Measurements from ENCODE around the gene PAX3.

The PAX3 gene

DNA sequence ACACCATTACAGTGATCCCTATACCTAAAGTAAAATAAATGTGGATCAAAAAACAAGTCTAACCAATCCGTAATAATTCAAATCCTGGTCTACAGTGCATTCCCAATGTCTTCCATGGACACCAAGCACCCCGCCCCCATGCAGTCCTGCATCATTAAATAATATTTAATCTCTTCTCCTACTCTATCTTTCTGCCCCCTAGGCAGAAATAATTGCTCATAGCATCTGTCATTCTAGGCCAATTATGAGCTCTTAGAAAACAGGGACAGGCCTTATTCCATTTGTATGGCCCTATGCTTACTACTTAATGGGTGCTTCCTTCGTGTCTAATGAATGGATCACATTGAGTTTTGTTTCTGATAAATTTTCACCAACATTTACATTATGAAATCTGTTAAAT lies 66.4 kb downstream of the PAX3 start:
- DNase-seq (ENCODE audit: low read depth): no peak
- no peaks in the 10 kb centered on the region for H3K36me3 ChIP-seq (ENCODE audit: control insufficient read depth, insufficient read depth, low read length, severe bottlenecking)
- H3K27me3 ChIP-seq (replicated peaks; ENCODE audit: control insufficient read depth, insufficient read depth, low read length): no peaks in the 10 kb centered on the region
- H3K4me3 ChIP-seq (ENCODE audit: low read length): no peak overlapping the region
- H3K4me1 ChIP-seq (ENCODE audit: control insufficient read depth, insufficient read depth, low read length): no peaks in the 10 kb centered on the region
- H3K9ac ChIP-seq (ENCODE audit: low read length): no peak overlapping the region
- H3K9me3 ChIP-seq (ENCODE audit: control insufficient read depth, low read length): no peaks in the 10 kb centered on the region

DNA sequence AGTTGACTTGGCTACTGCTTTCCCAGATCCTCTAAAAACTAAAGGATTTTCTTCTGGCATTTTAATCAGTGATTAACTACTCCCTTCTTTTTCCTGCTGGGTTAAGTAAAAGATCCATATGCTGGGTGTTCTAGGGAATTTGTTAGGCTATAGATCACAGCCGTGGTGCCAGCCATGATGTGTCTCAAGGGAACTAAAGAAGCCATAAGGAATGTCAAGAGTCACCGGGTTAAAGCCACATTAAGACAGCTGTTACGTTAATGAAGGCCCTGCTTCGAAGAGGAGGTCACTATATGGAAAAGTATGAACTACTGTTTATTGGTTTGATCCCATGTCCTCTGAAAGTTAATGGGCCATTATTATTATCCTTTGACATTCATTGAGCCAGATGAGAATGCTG lies 70.7 kb downstream of the PAX3 start:
- DNase-seq (ENCODE audit: low read depth): no peak
- no peak overlapping the region for H3K4me3 ChIP-seq (ENCODE audit: low read length)
- no peaks in the 10 kb centered on the region for H3K27me3 ChIP-seq (replicated peaks; ENCODE audit: control insufficient read depth, insufficient read depth, low read length)

DNA sequence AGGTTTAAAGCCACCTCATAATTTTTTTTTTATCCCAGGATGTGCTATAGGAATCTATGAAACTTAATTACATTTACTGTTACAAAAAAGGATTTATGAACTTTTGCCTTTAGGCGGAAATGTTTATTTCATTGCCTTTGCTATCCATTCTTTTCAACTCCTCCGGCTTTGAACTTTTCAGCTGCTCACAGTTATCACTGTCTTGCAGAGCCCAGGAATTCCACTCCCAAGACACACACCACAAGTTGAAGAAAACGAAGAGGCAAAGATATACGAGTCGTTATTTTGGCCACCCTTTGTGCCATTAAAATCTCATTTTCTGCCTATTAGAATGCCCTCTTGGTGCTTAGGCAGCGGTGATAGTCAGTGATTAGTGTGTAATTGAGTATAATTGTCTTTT lies 80.0 kb downstream of the PAX3 start:
- H3K27me3 ChIP-seq (replicated peaks; ENCODE audit: control insufficient read depth, insufficient read depth, low read length): peaks cover 10% of the 10 kb centered on the region
- no peak overlapping the region for H3K4me3 ChIP-seq (ENCODE audit: low read length)
- H3K4me1 ChIP-seq (ENCODE audit: control insufficient read depth, insufficient read depth, low read length): peaks cover 5% of the 10 kb centered on the region
- DNase-seq (ENCODE audit: low read depth): no peak
- H3K36me3 ChIP-seq (ENCODE audit: control insufficient read depth, insufficient read depth, low read length, severe bottlenecking): no peaks in the 10 kb centered on the region
- H3K9ac ChIP-seq (ENCODE audit: low read length): no peak overlapping the region
- no peaks in the 10 kb centered on the region for H3K9me3 ChIP-seq (ENCODE audit: control insufficient read depth, low read length)

More for the DNA sequence above, 70.7 kb downstream of the PAX3 start:
- Histone ChIP-seq H3K36me3 (ENCODE audit: control insufficient read depth, insufficient read depth, low read length, severe bottlenecking) (no peaks in the 10 kb centered on the region), H3K9me3 (ENCODE audit: control insufficient read depth, low read length) (no peaks in the 10 kb centered on the region), H3K9ac (ENCODE audit: low read length) (no peak overlapping the region), H3K4me1 (ENCODE audit: control insufficient read depth, insufficient read depth, low read length) (no peaks in the 10 kb centered on the region)

DNA sequence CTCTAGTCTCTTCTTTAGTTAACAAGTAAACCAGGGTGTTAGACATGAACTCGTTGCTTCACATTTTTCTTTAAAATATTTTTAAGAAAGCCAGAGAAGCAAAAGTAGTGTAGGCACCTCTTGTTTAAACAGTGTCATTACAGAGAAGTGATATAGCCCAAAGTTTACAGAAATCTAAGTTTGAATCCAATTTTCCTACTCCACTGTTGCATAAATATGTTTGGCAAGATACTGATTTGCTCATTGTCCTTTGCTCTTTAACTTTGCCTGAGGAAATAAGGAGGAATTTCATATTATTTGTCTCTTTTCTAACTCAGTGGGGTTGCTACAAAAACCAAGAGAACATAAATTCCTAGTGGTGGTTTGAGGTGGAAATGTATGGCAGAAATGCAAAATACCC lies 81.1 kb downstream of the PAX3 start:
- H3K4me3 ChIP-seq (ENCODE audit: low read length): no peak overlapping the region
- H3K36me3 ChIP-seq (ENCODE audit: control insufficient read depth, insufficient read depth, low read length, severe bottlenecking): no peaks in the 10 kb centered on the region
- peaks cover 10% of the 10 kb centered on the region for H3K27me3 ChIP-seq (replicated peaks; ENCODE audit: control insufficient read depth, insufficient read depth, low read length)
- H3K9me3 ChIP-seq (ENCODE audit: control insufficient read depth, low read length): peaks cover 1% of the 10 kb centered on the region
- peak; percentile 46 for DNase-seq (ENCODE audit: low read depth)
- H3K4me1 ChIP-seq (ENCODE audit: control insufficient read depth, insufficient read depth, low read length): peaks cover 5% of the 10 kb centered on the region
- H3K9ac ChIP-seq (ENCODE audit: low read length): no peak overlapping the region

DNA sequence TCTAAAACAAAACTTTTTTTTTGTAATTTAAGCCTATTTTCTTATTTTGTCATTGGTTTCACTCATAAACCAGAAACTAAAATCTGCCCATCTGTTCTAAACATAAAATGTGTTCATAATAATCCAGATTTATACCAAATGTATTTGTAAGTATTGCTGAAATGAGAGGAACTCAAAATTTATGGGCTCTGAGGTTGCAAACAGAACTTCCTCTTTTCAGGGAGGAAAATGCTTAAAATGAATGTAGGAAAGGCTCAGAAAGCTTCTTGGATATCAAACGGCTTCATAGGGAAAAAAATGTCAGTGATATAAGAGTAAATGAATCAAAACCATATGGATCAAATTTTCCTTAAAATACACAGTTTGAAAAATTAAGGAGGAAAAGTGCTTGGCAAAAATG lies 83.9 kb downstream of the PAX3 start:
- H3K4me3 ChIP-seq (ENCODE audit: low read length): no peak overlapping the region
- peaks cover 6% of the 10 kb centered on the region for H3K27me3 ChIP-seq (replicated peaks; ENCODE audit: control insufficient read depth, insufficient read depth, low read length)
- no peak overlapping the region for H3K9ac ChIP-seq (ENCODE audit: low read length)
- no peaks in the 10 kb centered on the region for H3K36me3 ChIP-seq (ENCODE audit: control insufficient read depth, insufficient read depth, low read length, severe bottlenecking)
- no peak for DNase-seq (ENCODE audit: low read depth)
- peaks cover 3% of the 10 kb centered on the region for H3K9me3 ChIP-seq (ENCODE audit: control insufficient read depth, low read length)
- peaks cover 5% of the 10 kb centered on the region for H3K4me1 ChIP-seq (ENCODE audit: control insufficient read depth, insufficient read depth, low read length)

DNA sequence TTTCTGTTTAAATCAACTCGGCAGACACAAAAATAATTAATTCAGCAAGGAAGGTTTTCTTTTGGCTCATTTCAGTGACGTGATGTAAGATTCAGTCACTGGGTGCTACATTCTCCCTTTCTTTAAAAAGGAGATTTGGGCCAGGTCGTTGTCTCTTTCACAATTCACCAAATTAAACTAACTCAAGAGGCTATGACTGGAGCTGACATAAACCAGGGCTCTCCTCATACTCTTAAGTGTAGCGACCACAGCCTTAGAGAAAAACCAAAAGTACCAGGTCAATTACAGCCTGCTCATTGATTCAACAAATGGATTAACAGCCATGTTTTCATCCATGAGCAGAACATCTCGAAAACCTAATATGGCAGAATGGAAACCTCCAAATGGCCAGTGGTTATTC lies 85.7 kb downstream of the PAX3 start:
- Histone ChIP-seq H3K9ac (ENCODE audit: low read length) (no peak overlapping the region), H3K4me1 (ENCODE audit: control insufficient read depth, insufficient read depth, low read length) (peaks cover 2% of the 10 kb centered on the region), H3K36me3 (ENCODE audit: control insufficient read depth, insufficient read depth, low read length, severe bottlenecking) (no peaks in the 10 kb centered on the region), H3K27me3 (replicated peaks; ENCODE audit: control insufficient read depth, insufficient read depth, low read length) (no peaks in the 10 kb centered on the region), H3K4me3 (ENCODE audit: low read length) (no peak overlapping the region), H3K9me3 (ENCODE audit: control insufficient read depth, low read length) (peaks cover 3% of the 10 kb centered on the region)
- no peak for DNase-seq (ENCODE audit: low read depth)

DNA sequence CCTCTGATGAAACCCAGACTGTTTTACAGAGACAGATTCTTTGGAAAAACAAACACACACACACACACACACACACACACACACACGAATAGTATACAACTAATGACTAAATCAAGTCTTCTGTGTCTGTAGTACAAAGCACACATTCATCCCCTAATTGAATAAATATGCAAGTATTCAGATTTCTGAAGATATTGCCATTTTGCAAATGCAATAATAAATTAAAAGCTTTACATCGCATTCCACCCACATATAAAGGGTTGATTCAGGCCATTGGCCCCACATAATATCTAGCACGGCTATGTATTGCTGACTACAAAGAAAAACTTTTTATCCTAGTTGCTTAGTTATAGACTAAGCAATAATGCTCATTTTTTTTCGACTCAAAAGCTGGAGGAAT lies 86.2 kb downstream of the PAX3 start:
- no peak for DNase-seq (ENCODE audit: low read depth)
- Histone ChIP-seq H3K36me3 (ENCODE audit: control insufficient read depth, insufficient read depth, low read length, severe bottlenecking) (no peaks in the 10 kb centered on the region), H3K27me3 (replicated peaks; ENCODE audit: control insufficient read depth, insufficient read depth, low read length) (no peaks in the 10 kb centered on the region)

DNA sequence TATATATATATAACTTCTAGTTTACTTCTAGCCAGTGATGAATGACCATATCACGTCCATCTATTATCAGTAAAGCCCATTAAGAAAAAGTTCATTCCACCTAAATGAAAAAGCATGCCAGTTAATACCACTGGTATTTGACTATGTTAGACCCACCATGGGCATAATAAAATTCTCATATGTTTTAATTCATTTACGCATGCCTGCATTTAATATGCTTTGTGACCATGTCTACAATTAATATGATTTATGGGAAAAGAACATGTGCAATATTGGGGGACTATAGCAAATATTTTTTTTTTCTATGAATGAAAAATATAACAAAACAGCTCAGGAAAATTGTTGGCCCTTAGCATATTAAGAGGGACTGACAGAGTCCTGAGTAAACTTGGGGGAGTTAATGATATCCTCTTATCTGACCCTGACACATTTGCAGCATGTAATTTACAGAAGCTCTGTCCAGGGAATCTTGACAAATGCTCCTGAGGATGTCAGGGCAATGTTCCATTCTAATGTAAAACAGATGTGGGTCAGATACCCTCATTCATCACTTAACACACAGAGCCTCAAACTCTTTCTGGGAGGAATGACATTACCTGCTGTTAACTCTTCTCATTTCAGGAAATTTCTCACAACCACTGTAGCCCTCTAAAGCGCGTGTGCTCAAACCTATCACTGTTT lies 90.6 kb downstream of the PAX3 start:
- no peak for DNase-seq (ENCODE audit: low read depth)
- H3K27me3 ChIP-seq (replicated peaks; ENCODE audit: control insufficient read depth, insufficient read depth, low read length): peaks cover 4% of the 10 kb centered on the region
- peaks cover 3% of the 10 kb centered on the region for H3K9me3 ChIP-seq (ENCODE audit: control insufficient read depth, low read length)
- no peak overlapping the region for H3K4me3 ChIP-seq (ENCODE audit: low read length)
- H3K9ac ChIP-seq (ENCODE audit: low read length): no peak overlapping the region
- no peaks in the 10 kb centered on the region for H3K4me1 ChIP-seq (ENCODE audit: control insufficient read depth, insufficient read depth, low read length)
- H3K36me3 ChIP-seq (ENCODE audit: control insufficient read depth, insufficient read depth, low read length, severe bottlenecking): no peaks in the 10 kb centered on the region

More for the DNA sequence above, 86.2 kb downstream of the PAX3 start:
- Histone ChIP-seq H3K4me1 (ENCODE audit: control insufficient read depth, insufficient read depth, low read length) (no peaks in the 10 kb centered on the region), H3K4me3 (ENCODE audit: low read length) (no peak overlapping the region), H3K9me3 (ENCODE audit: control insufficient read depth, low read length) (peaks cover 3% of the 10 kb centered on the region), H3K9ac (ENCODE audit: low read length) (no peak overlapping the region)

DNA sequence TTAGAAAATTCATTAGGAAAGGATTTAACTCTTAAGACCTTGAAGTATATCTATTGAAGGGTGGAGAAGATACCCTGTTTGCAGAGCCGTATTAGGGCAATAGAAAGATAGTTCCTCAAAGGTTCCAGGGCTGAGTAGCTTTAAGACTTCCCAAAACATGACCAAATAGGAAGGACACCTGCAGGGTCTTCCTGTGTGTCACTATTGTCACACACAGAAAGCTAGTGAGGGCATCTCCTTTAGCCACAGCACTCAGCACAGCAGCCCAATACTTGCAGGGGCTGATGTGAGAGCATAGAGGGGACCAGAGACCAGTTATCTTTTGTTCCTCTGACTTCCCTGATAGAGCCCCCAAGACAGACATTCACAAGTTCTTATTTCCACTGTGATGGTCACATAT lies 93.7 kb downstream of the PAX3 start:
- Histone ChIP-seq H3K9ac (ENCODE audit: low read length) (no peak overlapping the region), H3K9me3 (ENCODE audit: control insufficient read depth, low read length) (no peaks in the 10 kb centered on the region), H3K36me3 (ENCODE audit: control insufficient read depth, insufficient read depth, low read length, severe bottlenecking) (no peaks in the 10 kb centered on the region), H3K27me3 (replicated peaks; ENCODE audit: control insufficient read depth, insufficient read depth, low read length) (peaks cover 4% of the 10 kb centered on the region), H3K4me1 (ENCODE audit: control insufficient read depth, insufficient read depth, low read length) (no peaks in the 10 kb centered on the region), H3K4me3 (ENCODE audit: low read length) (no peak overlapping the region)
- no peak for DNase-seq (ENCODE audit: low read depth)

DNA sequence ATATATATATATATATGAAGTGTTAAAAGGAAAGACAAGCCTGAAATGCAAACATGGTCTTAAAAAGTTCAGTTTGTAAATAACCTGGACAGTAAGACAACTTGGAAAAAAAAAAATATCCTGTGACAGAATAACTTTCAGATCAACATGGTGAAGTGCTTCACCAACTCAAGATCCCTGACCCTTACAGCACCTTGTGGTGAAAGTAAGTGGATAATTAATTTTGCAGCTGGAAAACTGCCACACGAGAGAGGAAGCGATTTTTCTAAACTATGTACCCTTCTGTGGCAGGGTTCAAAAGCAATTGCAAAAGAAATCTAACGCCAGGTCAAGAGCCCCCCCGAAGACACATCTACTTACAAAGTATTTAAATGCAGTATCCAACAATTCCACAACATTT lies 95.8 kb downstream of the PAX3 start:
- Histone ChIP-seq H3K9ac (ENCODE audit: low read length) (no peak overlapping the region), H3K4me3 (ENCODE audit: low read length) (no peak overlapping the region), H3K27me3 (replicated peaks; ENCODE audit: control insufficient read depth, insufficient read depth, low read length) (peaks cover 4% of the 10 kb centered on the region), H3K9me3 (ENCODE audit: control insufficient read depth, low read length) (no peaks in the 10 kb centered on the region), H3K4me1 (ENCODE audit: control insufficient read depth, insufficient read depth, low read length) (no peaks in the 10 kb centered on the region), H3K36me3 (ENCODE audit: control insufficient read depth, insufficient read depth, low read length, severe bottlenecking) (no peaks in the 10 kb centered on the region)
- DNase-seq (ENCODE audit: low read depth): no peak

DNA sequence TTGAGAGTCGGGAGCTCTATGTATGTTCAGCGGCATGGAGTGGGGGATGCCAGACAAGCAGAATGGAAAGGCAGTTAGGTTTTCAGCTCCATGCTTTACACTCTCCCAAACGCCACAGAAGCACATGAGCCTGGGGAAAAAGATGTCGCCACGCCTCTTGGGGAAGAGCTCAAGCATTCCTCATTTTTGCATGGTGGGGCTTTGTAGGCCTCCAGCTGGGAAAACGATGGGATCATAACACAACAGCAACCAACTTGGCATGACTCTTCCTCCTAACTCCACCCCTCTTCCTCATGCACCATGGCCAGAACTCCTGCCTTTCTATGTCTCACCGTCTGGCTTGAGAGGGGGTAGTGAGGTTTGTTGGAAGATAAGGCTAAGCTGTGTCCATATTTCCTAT lies 102.6 kb downstream of the PAX3 start:
- Histone ChIP-seq H3K9ac (ENCODE audit: low read length) (no peak overlapping the region), H3K4me1 (ENCODE audit: control insufficient read depth, insufficient read depth, low read length) (peaks cover 18% of the 10 kb centered on the region), H3K27me3 (replicated peaks; ENCODE audit: control insufficient read depth, insufficient read depth, low read length) (no peaks in the 10 kb centered on the region), H3K36me3 (ENCODE audit: control insufficient read depth, insufficient read depth, low read length, severe bottlenecking) (no peaks in the 10 kb centered on the region), H3K4me3 (ENCODE audit: low read length) (no peak overlapping the region), H3K9me3 (ENCODE audit: control insufficient read depth, low read length) (no peaks in the 10 kb centered on the region)
- no peak for DNase-seq (ENCODE audit: low read depth)

DNA sequence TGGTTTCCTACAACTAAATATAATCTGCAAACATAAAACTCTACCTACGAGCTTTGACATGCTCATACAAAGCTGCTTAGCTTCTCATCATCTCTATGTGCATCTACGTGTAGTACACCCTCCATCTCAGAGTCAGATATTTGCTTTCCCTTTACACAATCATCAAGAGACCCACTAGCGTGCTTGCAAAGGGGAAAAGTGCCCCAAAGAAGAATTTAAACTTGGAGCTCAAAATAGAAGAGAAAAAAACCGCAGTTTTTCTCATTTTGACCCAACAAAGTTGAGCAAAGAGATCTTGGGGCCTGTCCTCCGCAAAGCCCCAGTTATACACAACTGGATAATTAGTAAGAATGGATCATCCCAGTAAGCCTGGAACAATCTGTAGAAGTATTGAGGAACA lies 104.1 kb downstream of the PAX3 start:
- DNase-seq (ENCODE audit: low read depth): no peak
- H3K4me3 ChIP-seq (ENCODE audit: low read length): no peak overlapping the region
- H3K9ac ChIP-seq (ENCODE audit: low read length): no peak overlapping the region
- no peaks in the 10 kb centered on the region for H3K27me3 ChIP-seq (replicated peaks; ENCODE audit: control insufficient read depth, insufficient read depth, low read length)
- H3K4me1 ChIP-seq (ENCODE audit: control insufficient read depth, insufficient read depth, low read length): peaks cover 18% of the 10 kb centered on the region
- H3K9me3 ChIP-seq (ENCODE audit: control insufficient read depth, low read length): no peaks in the 10 kb centered on the region
- H3K36me3 ChIP-seq (ENCODE audit: control insufficient read depth, insufficient read depth, low read length, severe bottlenecking): no peaks in the 10 kb centered on the region
